GM10266 (cell line): ENCODE results near the gene STC2.

Experiments
- DNase-seq: peaks from one replicate; pipeline ENCODE4 v3.0.0; 2012; ENCODE audit errors: extremely low spot score
- TF ChIP-seq, protein P1 (sequence below): IDR thresholded peaks from 2 replicates; pipeline ENCODE4 v1.5.1; 2012; ENCODE audit warnings: mild to moderate bottlenecking, low read depth; ENCODE audit not compliant: control insufficient read depth, insufficient read depth; ENCODE audit errors: missing control alignments

STC2 gene

GRCh38 chr5:173265433-173265832, 62.8 kb downstream of the STC2 start:
- no peak for DNase-seq
- TF ChIP-seq, protein P1, sequence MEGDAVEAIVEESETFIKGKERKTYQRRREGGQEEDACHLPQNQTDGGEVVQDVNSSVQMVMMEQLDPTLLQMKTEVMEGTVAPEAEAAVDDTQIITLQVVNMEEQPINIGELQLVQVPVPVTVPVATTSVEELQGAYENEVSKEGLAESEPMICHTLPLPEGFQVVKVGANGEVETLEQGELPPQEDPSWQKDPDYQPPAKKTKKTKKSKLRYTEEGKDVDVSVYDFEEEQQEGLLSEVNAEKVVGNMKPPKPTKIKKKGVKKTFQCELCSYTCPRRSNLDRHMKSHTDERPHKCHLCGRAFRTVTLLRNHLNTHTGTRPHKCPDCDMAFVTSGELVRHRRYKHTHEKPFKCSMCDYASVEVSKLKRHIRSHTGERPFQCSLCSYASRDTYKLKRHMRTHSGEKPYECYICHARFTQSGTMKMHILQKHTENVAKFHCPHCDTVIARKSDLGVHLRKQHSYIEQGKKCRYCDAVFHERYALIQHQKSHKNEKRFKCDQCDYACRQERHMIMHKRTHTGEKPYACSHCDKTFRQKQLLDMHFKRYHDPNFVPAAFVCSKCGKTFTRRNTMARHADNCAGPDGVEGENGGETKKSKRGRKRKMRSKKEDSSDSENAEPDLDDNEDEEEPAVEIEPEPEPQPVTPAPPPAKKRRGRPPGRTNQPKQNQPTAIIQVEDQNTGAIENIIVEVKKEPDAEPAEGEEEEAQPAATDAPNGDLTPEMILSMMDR = no peak
